Mesodermal cell (in vitro differentiated cells): Measurements from ENCODE around the gene TAF6.

ENCODE experiments used
- H3K27ac ChIP-seq: 2 replicates; pipeline ENCODE4 v1.7.0; 2013; ENCODE audit warnings: mild to moderate bottlenecking, low read depth, low read length, moderate library complexity; ENCODE audit not compliant: severe bottlenecking
- H3K36me3 ChIP-seq: 2 replicates; pipeline ENCODE4 v1.7.1; 2013; ENCODE audit warnings: mild to moderate bottlenecking, low read length, moderate library complexity; ENCODE audit not compliant: control insufficient read depth, insufficient read depth
- H3K4me1 ChIP-seq: one replicate; pipeline ENCODE4 v1.7.1; 2013; ENCODE audit warnings: mild to moderate bottlenecking, low read length; ENCODE audit not compliant: insufficient read depth, control insufficient read depth, poor library complexity, severe bottlenecking
- H3K4me3 ChIP-seq: 2 replicates; pipeline ENCODE4 v1.7.0; 2013; ENCODE audit warnings: low read length, control low read depth, mild to moderate bottlenecking; ENCODE audit not compliant: insufficient read depth, poor library complexity, severe bottlenecking; ENCODE audit errors: extremely low read depth
- H3K9me3 ChIP-seq: 2 replicates; pipeline ENCODE4 v1.7.1; 2013; ENCODE audit warnings: mild to moderate bottlenecking, low read length, moderate library complexity; ENCODE audit not compliant: control insufficient read depth
- WGBS, 2 experiments: methylation state at CpG; one replicate each; pipeline ENCODE4 v1.1.5; 2013; ENCODE audit warnings: missing lambda C conversion rate in 2 of 2; ENCODE audit not compliant: insufficient coverage in 2 of 2; 5-methylcytosine and 5-hydroxymethylcytosine counted together

TAF6 gene

DNA sequence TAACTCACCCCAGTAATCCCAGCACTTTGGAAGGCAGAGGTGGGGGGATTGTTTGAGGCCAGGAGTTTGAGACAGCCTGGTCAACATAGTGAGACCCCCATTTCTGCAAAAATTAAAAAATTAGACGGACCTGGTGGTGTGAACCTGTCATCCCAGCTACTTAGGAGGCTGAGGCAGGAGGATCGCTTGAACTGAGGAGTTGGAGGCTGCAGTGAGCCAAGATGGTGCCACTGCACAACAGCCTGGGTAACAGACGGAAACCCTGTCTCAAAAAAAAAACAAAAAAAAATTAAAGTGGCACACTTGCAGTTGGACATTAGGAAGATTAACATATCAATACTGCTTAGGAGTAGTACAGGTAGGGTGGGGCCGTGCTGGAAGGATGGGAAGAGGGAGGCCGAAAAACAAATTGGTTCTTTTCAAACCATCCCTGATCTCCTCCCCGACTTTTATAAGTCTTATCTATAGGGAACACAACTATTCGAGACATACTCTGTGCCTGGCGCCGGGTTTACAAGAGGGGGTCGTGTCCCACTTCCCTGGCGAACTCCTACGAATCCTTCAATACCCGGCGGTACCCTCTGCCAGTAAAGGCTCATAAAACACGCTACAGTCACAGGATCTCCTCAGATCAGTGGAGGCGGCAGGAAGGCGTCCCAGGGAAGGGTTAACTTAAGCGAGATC lies 628 bp downstream of the TAF6 start:
- Histone ChIP-seq H3K27ac (peak overlapping the region; percentile 99), H3K9me3 (no peaks in the 10 kb centered on the region), H3K4me3 (peak overlapping the region; percentile 93), H3K36me3 (peaks cover 42% of the 10 kb centered on the region), H3K4me1 (peaks cover 3% of the 10 kb centered on the region)
- WGBS, 2 experiments = 14 to 19% methylated on average over 15 of the region's 18 CpGs

DNA sequence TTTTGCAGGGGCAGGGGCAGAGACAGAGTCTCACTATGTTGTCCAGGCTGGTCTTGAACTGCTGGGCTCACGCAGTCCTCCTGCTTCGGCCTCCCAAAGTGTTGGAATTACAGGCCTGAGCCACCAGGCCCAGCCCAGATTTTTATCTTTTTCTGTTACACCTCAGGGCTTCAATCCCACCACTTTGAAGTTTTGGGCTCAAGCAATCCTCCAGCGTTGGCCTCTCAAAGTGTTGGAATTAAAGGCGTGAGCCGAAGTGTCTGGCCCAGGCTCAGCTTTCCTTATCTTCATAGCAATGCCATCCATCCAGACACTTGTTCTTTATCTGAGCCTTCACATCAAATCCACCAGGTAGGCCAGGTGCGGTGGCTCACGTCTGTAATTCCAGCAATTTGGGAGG lies 4.1 kb downstream of the TAF6 start:
- 91 to 95% methylated on average over 7 of the region's 7 CpGs for WGBS, 2 experiments

DNA sequence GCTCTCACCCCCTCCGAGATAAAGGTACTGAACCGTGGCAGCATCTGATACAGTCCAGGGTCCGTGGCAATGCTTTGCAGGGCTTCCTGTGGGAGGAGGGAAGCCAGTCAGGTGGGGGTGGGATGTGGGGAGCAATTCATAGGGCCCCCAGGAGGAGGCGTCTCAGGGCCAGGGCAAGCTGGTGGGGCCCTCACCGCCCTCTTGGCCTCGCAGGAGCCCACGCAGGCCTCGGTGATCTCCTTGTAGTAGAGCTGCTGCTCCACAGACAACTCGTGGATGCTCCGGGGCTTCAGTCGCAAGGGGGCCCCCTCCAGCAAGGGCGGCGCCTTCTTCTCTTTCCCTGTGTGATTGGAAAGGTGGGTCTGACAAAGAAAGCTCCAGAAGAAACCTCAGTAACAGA lies 7.2 kb downstream of the TAF6 start:
- H3K9me3 ChIP-seq = no peaks in the 10 kb centered on the region
- peaks cover 86% of the 10 kb centered on the region for H3K36me3 ChIP-seq
- H3K4me1 ChIP-seq = peaks cover 8% of the 10 kb centered on the region
- 88 to 90% methylated on average over 5 to 10 of the region's 13 CpGs for WGBS, 2 experiments
- H3K4me3 ChIP-seq = no peak overlapping the region
- H3K27ac ChIP-seq = no peak overlapping the region

More for the DNA sequence above, 4.1 kb downstream of the TAF6 start:
- Histone ChIP-seq H3K4me1 (no peaks in the 10 kb centered on the region), H3K27ac (no peak overlapping the region), H3K9me3 (no peaks in the 10 kb centered on the region), H3K4me3 (no peak overlapping the region), H3K36me3 (peaks cover 60% of the 10 kb centered on the region)

DNA sequence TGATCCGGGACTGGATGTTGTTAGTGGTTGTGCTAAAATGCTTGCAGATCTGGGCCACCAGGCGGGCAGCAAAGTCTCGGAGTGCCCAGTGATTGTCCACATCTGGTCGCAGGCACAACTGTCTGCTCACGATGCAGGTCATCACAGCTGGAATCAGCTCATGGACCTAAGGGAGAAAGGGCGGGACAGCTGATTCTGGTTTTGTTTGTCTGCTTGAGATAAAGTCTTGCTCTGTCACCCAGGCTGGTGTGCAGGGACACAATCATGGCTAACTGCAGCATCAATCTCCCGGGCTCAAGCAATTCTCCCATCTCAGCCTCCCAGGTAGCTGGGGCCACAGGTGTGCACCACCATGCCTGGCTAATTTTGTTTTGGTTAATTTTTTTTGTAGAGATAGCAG lies 8.0 kb downstream of the TAF6 start:
- no peak overlapping the region for H3K27ac ChIP-seq
- H3K9me3 ChIP-seq = no peaks in the 10 kb centered on the region
- H3K4me1 ChIP-seq = peaks cover 8% of the 10 kb centered on the region
- peaks cover 83% of the 10 kb centered on the region for H3K36me3 ChIP-seq
- no peak overlapping the region for H3K4me3 ChIP-seq
- WGBS, 2 experiments = 95 to 96% methylated on average over 6 of the region's 7 CpGs

DNA sequence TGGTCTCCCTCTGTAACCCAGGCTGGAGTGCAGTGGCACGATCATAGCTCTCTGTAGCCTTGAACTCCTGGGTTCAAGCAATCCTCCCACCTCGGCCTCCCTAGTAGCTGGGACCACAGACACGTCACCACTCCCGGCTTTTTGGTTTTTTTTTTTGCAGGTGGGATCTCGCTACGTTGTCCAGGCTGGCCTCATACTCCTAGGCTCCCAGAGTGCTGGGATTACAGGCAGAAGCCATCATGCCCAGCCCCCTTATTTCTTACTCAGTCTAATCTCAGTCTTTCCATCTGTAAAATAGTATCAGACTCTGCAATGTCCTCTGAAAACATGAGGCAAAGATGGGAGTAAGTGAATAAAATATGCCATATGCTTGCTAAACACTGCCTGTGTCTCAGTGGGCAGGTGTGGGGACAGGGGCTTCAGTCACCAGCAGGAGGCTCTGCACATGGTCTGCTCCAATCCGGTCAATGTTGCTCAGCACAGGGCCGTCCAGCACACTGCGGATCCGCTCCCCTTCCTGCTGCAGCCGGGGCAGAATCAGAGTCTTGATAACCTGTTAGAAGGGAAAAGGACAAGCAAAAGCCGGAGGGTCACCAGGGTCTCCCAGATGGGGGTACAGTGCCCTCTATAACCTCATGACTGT lies 9.5 kb downstream of the TAF6 start:
- Histone ChIP-seq H3K36me3 (peaks cover 87% of the 10 kb centered on the region), H3K4me3 (no peak overlapping the region), H3K9me3 (no peaks in the 10 kb centered on the region), H3K27ac (no peak overlapping the region), H3K4me1 (peaks cover 8% of the 10 kb centered on the region)
- WGBS, 2 experiments = 87 to 89% methylated on average over 11 of the region's 12 CpGs

DNA sequence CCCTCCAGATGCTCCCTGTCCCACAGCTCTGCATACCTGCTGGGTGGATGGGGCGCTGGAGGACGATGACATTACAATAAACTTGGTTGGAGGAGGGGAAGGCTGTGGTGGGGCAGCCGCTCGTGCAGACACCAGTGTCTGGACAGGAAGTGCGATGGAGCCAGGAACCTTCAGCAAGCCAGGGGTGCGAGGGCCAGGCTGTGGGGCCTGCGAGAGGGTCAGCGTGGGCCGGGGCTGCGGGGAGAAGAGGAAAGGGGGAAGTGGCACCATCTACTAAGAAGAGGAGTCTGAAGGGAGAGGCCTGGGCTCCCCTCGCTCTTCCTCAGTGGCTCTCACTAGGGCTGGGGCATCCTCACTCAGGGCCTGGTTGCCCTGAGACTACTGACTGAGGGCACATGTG lies 11.3 kb downstream of the TAF6 start:
- Histone ChIP-seq H3K27ac (no peak overlapping the region), H3K4me3 (no peak overlapping the region), H3K36me3 (peaks cover 87% of the 10 kb centered on the region), H3K4me1 (peaks cover 13% of the 10 kb centered on the region), H3K9me3 (no peaks in the 10 kb centered on the region)
- 92 to 93% methylated on average over 10 to 11 of the region's 11 CpGs for WGBS, 2 experiments

DNA sequence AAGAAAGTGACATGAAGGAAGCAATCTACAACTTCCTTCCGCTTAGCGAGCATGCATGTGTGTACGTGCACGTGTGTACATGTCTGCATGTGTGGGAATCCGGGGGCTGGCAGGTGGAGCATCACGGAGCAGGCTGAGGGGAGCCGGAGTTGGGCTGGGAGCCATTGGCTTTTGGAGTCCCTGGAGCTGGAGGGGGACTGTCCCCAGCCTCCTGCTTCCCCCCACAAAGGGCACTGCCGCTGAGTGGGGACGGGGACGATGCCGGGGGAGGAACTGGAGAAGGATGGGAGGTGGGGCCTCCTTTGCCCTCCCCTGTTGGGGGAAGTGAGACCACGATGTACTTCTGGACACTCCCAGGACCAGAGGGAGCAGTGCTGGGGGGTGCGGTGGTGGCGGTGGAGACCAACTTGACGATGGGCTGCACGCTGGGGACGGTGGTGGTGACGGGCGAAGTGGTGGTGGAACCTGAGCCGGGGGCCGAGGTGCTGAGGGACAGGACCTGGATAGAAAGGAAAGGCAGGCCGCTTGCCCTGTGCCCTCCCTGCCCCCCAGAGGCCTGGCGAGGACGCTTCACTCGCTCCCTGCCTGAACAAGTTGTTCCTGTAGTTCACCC lies 11.9 kb downstream of the TAF6 start:
- H3K27ac ChIP-seq = no peak overlapping the region
- H3K4me3 ChIP-seq = no peak overlapping the region
- no peaks in the 10 kb centered on the region for H3K9me3 ChIP-seq
- WGBS, 2 experiments = 93 to 96% methylated on average over 19 to 21 of the region's 25 CpGs
- H3K36me3 ChIP-seq = peaks cover 84% of the 10 kb centered on the region
- H3K4me1 ChIP-seq = peaks cover 16% of the 10 kb centered on the region

DNA sequence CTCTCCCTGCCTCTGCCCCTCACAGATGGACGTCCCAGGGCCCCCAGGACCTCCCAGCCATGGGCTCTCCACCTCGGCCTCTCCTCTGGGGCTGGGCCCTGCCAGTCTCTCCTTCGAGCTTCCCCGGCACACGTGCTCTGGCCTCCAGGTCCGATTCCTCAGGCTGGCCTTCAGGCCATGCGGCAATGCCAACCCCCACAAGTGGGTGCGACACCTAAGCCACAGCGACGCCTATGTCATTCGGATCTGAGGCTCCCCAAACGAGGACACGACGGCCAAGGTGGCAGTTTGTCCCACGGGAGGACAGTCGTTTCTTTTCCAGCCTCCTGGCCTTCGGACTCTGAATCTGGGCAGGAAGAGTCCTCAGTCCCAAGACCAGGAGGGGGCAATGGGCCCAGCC lies 12.5 kb downstream of the TAF6 start:
- Histone ChIP-seq H3K9me3 (no peaks in the 10 kb centered on the region), H3K4me3 (no peak overlapping the region), H3K36me3 (peaks cover 78% of the 10 kb centered on the region), H3K4me1 (peaks cover 16% of the 10 kb centered on the region), H3K27ac (no peak overlapping the region)
- WGBS, 2 experiments = 92 to 97% methylated on average over 16 of the region's 17 CpGs

DNA sequence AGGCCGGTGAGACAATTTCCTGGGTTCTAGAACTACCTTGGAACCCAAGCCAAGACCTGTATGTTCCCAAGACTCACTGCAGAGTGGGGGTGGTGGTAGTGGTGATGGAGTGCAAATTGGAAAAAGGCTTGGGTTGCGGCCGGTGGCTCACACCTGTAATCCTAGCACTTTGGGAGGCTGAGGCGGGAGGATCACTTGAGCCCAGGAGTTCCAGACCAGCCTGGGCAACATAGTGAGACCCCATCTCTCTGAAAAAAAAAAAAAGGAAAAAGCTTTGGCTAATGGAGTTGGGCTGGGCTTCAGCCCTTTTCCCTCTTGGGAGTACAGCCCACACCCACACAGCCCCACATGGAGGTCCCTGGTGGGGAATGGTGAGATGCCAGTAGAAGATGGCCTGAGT lies 13.6 kb downstream of the TAF6 start:
- H3K4me1 ChIP-seq = peaks cover 16% of the 10 kb centered on the region
- H3K4me3 ChIP-seq = no peak overlapping the region
- H3K27ac ChIP-seq = no peak overlapping the region
- no peaks in the 10 kb centered on the region for H3K9me3 ChIP-seq
- peaks cover 67% of the 10 kb centered on the region for H3K36me3 ChIP-seq
- 98 to 100% methylated on average over 3 to 4 of the region's 4 CpGs for WGBS, 2 experiments

DNA sequence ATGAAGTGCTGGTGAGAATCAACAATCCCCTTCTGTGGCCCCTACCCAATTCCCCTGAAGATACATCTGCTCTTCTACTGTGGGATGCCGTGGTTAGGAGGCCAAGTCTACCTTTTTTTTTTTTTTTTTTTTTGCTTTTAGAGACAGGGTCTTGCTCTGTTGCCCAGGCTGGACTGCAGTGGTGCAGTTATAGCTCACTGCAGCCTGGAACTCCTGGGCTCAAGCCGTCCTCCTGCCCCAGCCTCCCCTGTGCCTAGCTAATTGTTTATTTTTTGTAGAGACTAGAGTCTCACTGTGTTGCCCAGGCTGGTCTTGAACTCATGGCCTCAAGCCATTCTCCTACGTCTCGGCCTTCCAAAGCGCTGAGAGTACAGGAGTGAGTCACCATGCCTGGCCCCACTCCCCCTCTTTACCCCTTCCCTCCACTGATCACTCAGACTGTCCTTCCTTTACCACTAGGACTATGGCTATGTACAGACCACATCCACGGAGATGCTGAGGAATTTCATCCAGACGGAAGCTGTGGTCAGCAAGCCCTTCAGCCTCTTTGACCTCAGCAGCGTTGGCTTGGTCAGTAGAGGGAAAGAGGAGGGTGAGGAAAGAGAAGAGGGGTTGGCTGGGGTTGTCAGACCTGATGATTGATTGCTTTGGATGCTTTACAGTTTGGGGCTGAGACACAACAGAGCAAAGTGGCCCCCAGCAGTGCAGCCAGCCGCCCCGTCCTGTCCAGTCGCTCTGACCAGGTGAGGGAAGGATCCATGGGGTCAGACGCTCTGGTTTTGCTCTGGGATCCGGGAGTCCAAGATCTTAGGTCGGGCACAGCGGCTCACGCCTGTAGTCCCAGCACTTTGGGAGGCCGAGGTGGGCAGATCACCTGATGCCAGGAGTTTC lies 16.0 kb downstream of the TAF6 start:
- peak overlapping the region; percentile 96 for H3K27ac ChIP-seq
- 82 to 83% methylated on average over 15 to 16 of the region's 17 CpGs for WGBS, 2 experiments
- H3K4me3 ChIP-seq = peak overlapping the region; percentile 100
- no peaks in the 10 kb centered on the region for H3K9me3 ChIP-seq
- H3K4me1 ChIP-seq = peaks cover 29% of the 10 kb centered on the region
- peaks cover 67% of the 10 kb centered on the region for H3K36me3 ChIP-seq
